Adrenal gland (tissue), 12 donors: ENCODE measurements around the gene CYTH3. TPM values are rescaled to one million over a fixed set of nuclear protein-coding genes. Genes with fewer than 3 reads are reported as not detected.
"Not testable (repeated sequence)": the region's sequence is repeated elsewhere in the genome, so short reads cannot be mapped to it uniquely, and the experiment has no call there.

Experiments used
- DNase-seq, 7 donors: peaks; one replicate each; pipeline ENCODE4 v3.0.0-alpha.2; 2019 to 2020
- H3K27ac ChIP-seq, 5 donors: fragments of 200-600 bp; sonication (generic) in 4 of 5; 1 replicate in 3 of 5; 2 replicates in 2 of 5; pipeline versions ENCODE4 v1.5.1 to v1.8.0; 2016 to 2020; ENCODE audit warnings: mild to moderate bottlenecking in 1 of 5
- H3K27me3 ChIP-seq: fragments of 200-600 bp; 2 replicates; pipeline ENCODE4 v1.8.0; 2021
- H3K36me3 ChIP-seq, 2 donors: fragments of 200-600 bp; replicated peaks in 1 of 2; 1 replicate in 1 of 2; 2 replicates in 1 of 2; pipeline versions ENCODE4 v1.5.1 to v1.8.0; 2018 to 2022
- H3K4me1 ChIP-seq, 2 donors: fragments of 200-600 bp; replicated peaks in 1 of 2; 1 replicate in 1 of 2; 2 replicates in 1 of 2; pipeline versions ENCODE4 v1.5.1 to v1.8.0; 2018 to 2021
- H3K4me3 ChIP-seq, 4 donors: fragments of 200-600 bp; sonication (generic) in 3 of 4; one replicate each; pipeline ENCODE4 v1.5.1; 2016 to 2018
- H3K9me3 ChIP-seq, 3 donors: fragments of 200-600 bp; sonication (generic) in 1 of 3; replicated peaks in 1 of 3; 1 replicate in 2 of 3; 2 replicates in 1 of 3; pipeline versions ENCODE4 v1.5.1 to v1.8.0; 2016 to 2021
- CTCF ChIP-seq, 6 experiments: fragments of 450-650 bp in 4 of 6; fragments of 200-600 bp in 2 of 6; sonication (generic) in 1 of 6; IDR thresholded peaks; 1 replicate in 5 of 6; 2 replicates in 1 of 6; pipeline versions ENCODE4 v1.5.1 to v1.8.0; 2016 to 2021; ENCODE audit warnings: antibody characterized with exemption in 6 of 6, mild to moderate bottlenecking in 2 of 6, moderate library complexity in 1 of 6
- POLR2A ChIP-seq, 2 donors: fragments of 450-650 bp; IDR thresholded peaks; one replicate each; pipeline ENCODE4 v1.6.1; 2017; ENCODE audit warnings: antibody characterized with exemption in 2 of 2, mild to moderate bottlenecking in 2 of 2, moderate library complexity in 1 of 2
- WGBS, 4 donors: extraction: QIAGEN DNeasy Blood & Tissue Kit in 2 of 4; methylation state at CpG; one replicate each; pipeline versions ENCODE4 v1.1.5 to v1.1.7; 2013 to 2017; 5-methylcytosine and 5-hydroxymethylcytosine counted together
- intact Hi-C, 2 donors: fragments of 100-400 bp; cut with DNase I; formaldehyde crosslinking; loops; one replicate each; pipeline versions ENCODE4 v1.14.1 to v1.15.0; 2022 to 2023
- polyA plus RNA-seq, 3 donors: library from polyadenylated mRNA; stranded (reverse); fragments of 200-250 nt in 2 of 3; fragments of 350-450 nt in 1 of 3; fragmentation: Illumina TruSeq in 1 of 3; extraction: RNeasy Lipid Tissue Mini Kit (QIAGEN cat#74804) in 1 of 3; gene quantifications; one replicate each; pipeline ENCODE4 v1.2.3, GENCODE V29; 2013 to 2014
- total RNA-seq, 9 donors: library from RNA; depleted of rRNA in 4 of 9; stranded (reverse); fragments of >200 nt in 4 of 9; fragments of 120-200 nt in 1 of 9; fragmentation: NEBNext Ultra II Directional in 1 of 9; extraction: Animal tissue kit (Norgen Biotek cat#: 25700) in 1 of 9; gene quantifications; one replicate each; pipeline versions ENCODE4 v1.1.0 to v1.2.4, GENCODE V29; 2013 to 2023
- donor health status: healthy with polysubstance abuse.
- donor health status: Bipolar disorder and iron deficiency.
- donor health status: DM: yes; HTN: yes; CAD: no.
- donor health status: DM: no; HTN: no; CAD: no.
- donor health status: DM: no; HTN: no; CAD: no.
- donor health status: DM: yes; HTN: yes; CAD: no.

Gene CYTH3
- total and polyA plus RNA-seq, 12 donors: 7.9 to 34.3 (median 17.0) TPM

- TF ChIP-seq CTCF (IDR thresholded peaks at IDR 0.05) (no peak), POLR2A (IDR thresholded peaks at IDR 0.05) (no peak)
- no peaks in the 10 kb centered on the region for H3K4me1 ChIP-seq
- no peak overlapping the region for H3K4me3 ChIP-seq
- no peaks in the 10 kb centered on the region for H3K36me3 ChIP-seq
- H3K27me3 ChIP-seq: no peaks in the 10 kb centered on the region
- H3K9me3 ChIP-seq: no peaks in the 10 kb centered on the region
- H3K27ac ChIP-seq: no peak overlapping the region
- intact Hi-C loops: no loop called here
- WGBS, 4 donors: 78 to 85% (median 82%) methylated on average over 3 of the region's 3 CpGs
- no peak for DNase-seq
Observed at GRCh38 chr7:6306471-6306870, 34.0 kb upstream of the CYTH3 start.

DNA sequence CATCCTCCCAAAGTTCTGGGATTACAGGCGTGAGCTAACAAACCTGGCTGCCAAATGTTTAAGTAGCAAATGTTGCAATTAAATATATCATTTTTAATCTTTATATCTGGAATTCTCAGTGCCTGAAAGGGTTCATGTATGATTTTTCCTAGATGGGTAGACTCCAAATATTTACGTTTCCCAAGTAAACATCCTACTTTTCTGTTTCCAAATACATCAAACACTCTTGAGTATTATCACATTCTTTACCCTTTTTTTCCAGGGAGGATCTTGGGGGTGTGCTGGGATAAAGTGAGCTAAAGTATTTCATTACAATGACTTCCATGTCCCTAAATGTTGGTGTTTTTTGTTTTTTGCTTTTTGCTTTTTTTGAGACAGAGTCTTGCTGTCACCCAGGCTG is 32.9 kb upstream of the CYTH3 start:
- H3K4me3 ChIP-seq: no peak overlapping the region
- no peaks in the 10 kb centered on the region for H3K36me3 ChIP-seq
- H3K4me1 ChIP-seq: no peaks in the 10 kb centered on the region
- H3K27ac ChIP-seq: no peak overlapping the region
- no peaks in the 10 kb centered on the region for H3K27me3 ChIP-seq
- intact Hi-C loops: no loop called here
- WGBS, 4 donors: 72 to 82% (median 75%) methylated on average over 2 of the region's 2 CpGs
- no peak for DNase-seq
- no peak for TF ChIP-seq CTCF (IDR thresholded peaks at IDR 0.05)
- no peak for TF ChIP-seq POLR2A (IDR thresholded peaks at IDR 0.05)
- H3K9me3 ChIP-seq: no peaks in the 10 kb centered on the region

DNA sequence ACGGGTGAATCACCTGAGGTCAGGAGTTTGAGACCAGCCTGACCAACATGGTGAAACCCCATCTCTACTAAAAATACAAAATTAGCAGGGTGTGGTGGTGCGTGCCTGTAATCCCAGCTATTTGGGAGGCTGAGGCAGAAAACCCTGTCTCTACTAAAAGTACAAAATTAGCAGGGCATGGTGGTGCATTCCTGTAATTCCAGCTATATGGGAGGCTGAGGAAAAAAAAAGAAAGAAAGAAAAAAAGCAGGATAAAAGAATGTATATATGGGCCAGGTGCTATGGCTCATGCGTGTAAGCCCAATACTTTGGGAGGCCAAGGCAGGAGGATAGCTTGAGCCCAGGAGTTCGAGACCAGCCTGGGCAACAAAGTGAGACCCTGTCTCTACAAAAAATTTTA is 29.0 kb upstream of the CYTH3 start:
- H3K4me3 ChIP-seq, intact Hi-C loops, H3K36me3 ChIP-seq, H3K9me3 ChIP-seq, H3K27me3 ChIP-seq, H3K27ac ChIP-seq, H3K4me1 ChIP-seq, DNase-seq: not testable (repeated sequence)
- WGBS, 4 donors: 84 to 94% (median 90%) methylated on average over 4 of the region's 4 CpGs

DNA sequence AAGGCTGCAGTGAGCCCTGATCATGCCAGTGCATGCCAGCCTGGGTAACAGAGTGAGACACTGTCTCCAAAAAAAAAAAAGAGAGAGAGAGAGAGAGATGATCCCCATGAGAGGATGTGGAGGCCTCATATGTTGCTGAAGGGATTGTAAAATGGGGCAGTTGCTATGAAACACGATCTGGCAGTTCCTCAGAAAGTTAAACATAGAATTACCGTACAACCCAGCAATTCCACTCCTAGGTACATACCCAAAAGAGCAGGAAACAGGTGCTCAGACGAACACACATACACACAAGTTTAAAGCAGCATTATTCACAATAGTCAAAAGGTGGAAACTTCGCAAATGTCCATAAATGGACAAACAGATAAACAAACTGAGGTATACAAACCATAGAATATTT is 27.4 kb upstream of the CYTH3 start:
- no peaks in the 10 kb centered on the region for H3K36me3 ChIP-seq
- 81 to 87% (median 86%) methylated on average over 4 of the region's 4 CpGs for WGBS, 4 donors
- H3K4me1 ChIP-seq: no peaks in the 10 kb centered on the region
- intact Hi-C loops: no loop called here
- H3K9me3 ChIP-seq: no peaks in the 10 kb centered on the region
- DNase-seq: no peak
- H3K4me3 ChIP-seq: no peak overlapping the region
- no peak overlapping the region for H3K27ac ChIP-seq
- no peaks in the 10 kb centered on the region for H3K27me3 ChIP-seq
- TF ChIP-seq POLR2A (IDR thresholded peaks at IDR 0.05) (no peak), CTCF (IDR thresholded peaks at IDR 0.05) (no peak)

DNA sequence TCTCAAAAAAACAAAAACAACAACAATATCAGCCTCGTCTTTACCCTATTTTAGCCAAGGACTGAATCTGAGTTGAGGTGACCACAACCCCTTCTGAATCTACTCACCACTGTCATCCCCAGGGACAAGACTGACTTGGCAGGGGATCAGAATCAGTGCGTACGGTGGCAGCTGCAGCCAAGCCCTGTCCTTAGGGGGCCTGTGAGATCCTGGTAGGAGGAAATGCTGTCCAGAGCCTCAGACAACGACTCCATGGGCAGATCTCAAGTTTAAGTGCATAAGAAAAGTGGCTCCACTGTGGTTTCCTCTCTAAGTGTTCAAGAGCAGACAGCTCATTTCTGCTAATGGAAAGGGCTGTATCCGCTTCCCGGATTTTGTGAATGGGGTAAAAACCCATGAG is 22.4 kb upstream of the CYTH3 start:
- WGBS, 4 donors: 73 to 94% (median 79%) methylated on average over 5 to 6 of the region's 6 CpGs
- DNase-seq: no peak
- Histone ChIP-seq H3K9me3 (no peaks in the 10 kb centered on the region), H3K4me3 (no peak overlapping the region), H3K27ac (no peak overlapping the region), H3K4me1 (no peaks in the 10 kb centered on the region), H3K36me3 (no peaks in the 10 kb centered on the region), H3K27me3 (no peaks in the 10 kb centered on the region)
- no peak for TF ChIP-seq POLR2A (IDR thresholded peaks at IDR 0.05)
- TF ChIP-seq CTCF (IDR thresholded peaks at IDR 0.05): no peak
- intact Hi-C loops: no loop called here
